Calu3 (cell line): ENCODE results near the gene MAN2A2. TPM values are rescaled to one million over a fixed set of nuclear protein-coding genes. Genes with fewer than 3 reads are reported as not detected.

Source experiments
- BruUV-seq: library from RNA; stranded (reverse); fragments of 400-500 nt; replicated peaks from 2 replicates; lab custom pipeline; 2021; lab: Mats Ljungman, UMichigan
- CTCF ChIA-PET: fragments of 300-600 bp; sonication (Branson Sonifier 250); formaldehyde crosslinking; loops from one replicate; lab custom pipeline; 2022; ENCODE audit warnings: antibody characterized with exemption; lab: Charles Lee
- DNase-seq: peaks from one replicate; pipeline ENCODE4 v3.0.0; 2022
- H3K27ac Mint-ChIP-seq: one replicate; pipeline ENCODE4 v1.8.0; 2022; ENCODE audit warnings: mixed read lengths; ENCODE audit not compliant: unreplicated experiment
- H3K27me3 Mint-ChIP-seq: one replicate; pipeline ENCODE4 v1.8.0; 2022; ENCODE audit warnings: mixed read lengths; ENCODE audit not compliant: unreplicated experiment
- H3K36me3 Mint-ChIP-seq: one replicate; pipeline ENCODE4 v1.8.0; 2022; ENCODE audit warnings: mild to moderate bottlenecking, moderate library complexity, mixed read lengths; ENCODE audit not compliant: insufficient read depth, unreplicated experiment
- H3K4me1 Mint-ChIP-seq: one replicate; pipeline ENCODE4 v1.8.0; 2022; ENCODE audit warnings: mild to moderate bottlenecking, low read depth, mixed read lengths; ENCODE audit not compliant: unreplicated experiment
- H3K4me3 Mint-ChIP-seq: one replicate; pipeline ENCODE4 v1.8.0; 2022; ENCODE audit warnings: mild to moderate bottlenecking, low read depth, moderate library complexity, mixed read lengths; ENCODE audit not compliant: unreplicated experiment
- H3K9me3 Mint-ChIP-seq: one replicate; pipeline ENCODE4 v1.8.0; 2022; ENCODE audit warnings: low read depth, mixed read lengths; ENCODE audit not compliant: unreplicated experiment
- intact Hi-C: fragments of 100-400 bp; cut with micrococcal nuclease; formaldehyde crosslinking; loops from one replicate; pipeline ENCODE4 v1.10.0; 2022; ENCODE audit not compliant: unreplicated experiment
- total RNA-seq: library from RNA; stranded (reverse); gene quantifications from 2 replicates; pipeline ENCODE4 v1.2.3, GENCODE V29; 2022
- TF ChIP-seq, protein P1 (sequence below): fragments of 200-600 bp; IDR thresholded peaks from one replicate; pipeline ENCODE4 v1.8.0; 2022; ENCODE audit warnings: antibody characterized with exemption; ENCODE audit not compliant: unreplicated experiment

Gene MAN2A2
- total RNA-seq, 1 experiment from 2014 or later, result 58.5 TPM

GRCh38 chr15:90968434-90968833 is 65.3 kb downstream of the MAN2A2 start:
- Mint-ChIP-seq H3K4me3 (no peak overlapping the region), H3K9me3 (no peaks in the 10 kb centered on the region), H3K27ac (peak overlapping the region; percentile 37), H3K27me3 (no peaks in the 10 kb centered on the region), H3K36me3 (peaks cover 34% of the 10 kb centered on the region), H3K4me1 (no peaks in the 10 kb centered on the region)
- BruUV-seq, result TSS peak; percentile 2
- CTCF ChIA-PET, result no interaction called here
- intact Hi-C loops, result no loop called here
- TF ChIP-seq, protein P1, sequence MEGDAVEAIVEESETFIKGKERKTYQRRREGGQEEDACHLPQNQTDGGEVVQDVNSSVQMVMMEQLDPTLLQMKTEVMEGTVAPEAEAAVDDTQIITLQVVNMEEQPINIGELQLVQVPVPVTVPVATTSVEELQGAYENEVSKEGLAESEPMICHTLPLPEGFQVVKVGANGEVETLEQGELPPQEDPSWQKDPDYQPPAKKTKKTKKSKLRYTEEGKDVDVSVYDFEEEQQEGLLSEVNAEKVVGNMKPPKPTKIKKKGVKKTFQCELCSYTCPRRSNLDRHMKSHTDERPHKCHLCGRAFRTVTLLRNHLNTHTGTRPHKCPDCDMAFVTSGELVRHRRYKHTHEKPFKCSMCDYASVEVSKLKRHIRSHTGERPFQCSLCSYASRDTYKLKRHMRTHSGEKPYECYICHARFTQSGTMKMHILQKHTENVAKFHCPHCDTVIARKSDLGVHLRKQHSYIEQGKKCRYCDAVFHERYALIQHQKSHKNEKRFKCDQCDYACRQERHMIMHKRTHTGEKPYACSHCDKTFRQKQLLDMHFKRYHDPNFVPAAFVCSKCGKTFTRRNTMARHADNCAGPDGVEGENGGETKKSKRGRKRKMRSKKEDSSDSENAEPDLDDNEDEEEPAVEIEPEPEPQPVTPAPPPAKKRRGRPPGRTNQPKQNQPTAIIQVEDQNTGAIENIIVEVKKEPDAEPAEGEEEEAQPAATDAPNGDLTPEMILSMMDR, result no peak
- no peak for DNase-seq

DNA sequence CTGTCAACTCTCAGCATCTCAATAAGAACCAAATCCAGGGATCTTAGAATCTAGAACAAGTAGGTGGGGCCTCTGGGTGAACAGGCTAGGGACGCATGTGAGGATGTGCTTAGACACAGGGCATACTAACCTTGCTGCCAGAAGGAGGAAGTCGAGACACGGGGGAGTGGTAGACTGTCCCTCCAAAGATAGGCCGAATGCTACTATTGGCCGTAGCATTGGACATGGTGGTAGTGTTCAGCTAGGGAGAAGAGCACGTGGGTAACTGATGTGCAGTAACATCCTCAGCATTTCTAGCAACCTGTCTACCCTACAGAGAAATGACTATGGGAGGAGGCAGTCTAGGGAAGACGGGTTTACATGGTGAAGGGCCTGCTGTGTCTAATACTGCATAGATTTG is 67.2 kb downstream of the MAN2A2 start:
- Mint-ChIP-seq H3K27me3 (no peaks in the 10 kb centered on the region), H3K36me3 (peaks cover 38% of the 10 kb centered on the region), H3K27ac (peak overlapping the region; percentile 42), H3K4me3 (no peak overlapping the region), H3K4me1 (no peaks in the 10 kb centered on the region), H3K9me3 (no peaks in the 10 kb centered on the region)
- intact Hi-C loops, result no loop called here
- BruUV-seq, result no TSS peak
- TF ChIP-seq, protein P1, result no peak
- no peak for DNase-seq
- CTCF ChIA-PET, result no interaction called here

GRCh38 chr15:90972133-90972532 is 69.0 kb downstream of the MAN2A2 start:
- intact Hi-C loops, result no loop called here
- CTCF ChIA-PET, result interaction anchor here (0.7 to 1.2 kb wide), 3 partner anchors 37 to 450 kb away, joined by 3 to 6 read pairs (median 4); partner anchors contain the start of gene UNC45A
- BruUV-seq, result no TSS peak
- Mint-ChIP-seq H3K27me3 (no peaks in the 10 kb centered on the region), H3K4me3 (no peak overlapping the region), H3K27ac (no peak overlapping the region), H3K36me3 (peaks cover 56% of the 10 kb centered on the region), H3K9me3 (no peaks in the 10 kb centered on the region), H3K4me1 (no peaks in the 10 kb centered on the region)
- TF ChIP-seq, protein P1, result no peak
- no peak for DNase-seq

Other genes starting within 250 kb of the MAN2A2 start
- 26.7 and 31.8 TPM in 2 replicates for gene BLM, start 186.0 kb upstream of the MAN2A2 start, total RNA-seq
- gene FURIN, start 34.7 kb upstream of the MAN2A2 start, total RNA-seq, result 61.7 and 76.6 TPM in 2 replicates
- 1.6 and 1.7 TPM in 2 replicates for gene FES, start 18.8 kb upstream of the MAN2A2 start, total RNA-seq
- 25.1 and 26.7 TPM in 2 replicates for gene HDDC3, start 29.2 kb downstream of the MAN2A2 start, total RNA-seq
- 66.5 and 66.7 TPM in 2 replicates for gene UNC45A, start 32.0 kb downstream of the MAN2A2 start, total RNA-seq
- 39.3 and 42.6 TPM in 2 replicates for gene RCCD1, start 51.6 kb downstream of the MAN2A2 start, total RNA-seq
- 208 and 260 TPM in 2 replicates for gene PRC1, start 91.2 kb downstream of the MAN2A2 start, total RNA-seq
- gene VPS33B, start 119.3 kb downstream of the MAN2A2 start, total RNA-seq, result 18.4 and 21.9 TPM in 2 replicates
- 1.4 and 2.2 TPM in 2 replicates for gene SV2B, start 197.0 kb downstream of the MAN2A2 start, total RNA-seq